Esophagus squamous epithelium (tissue), 4 donors: ENCODE data around the gene ACAP2.

ENCODE experiments used
- POLR2A ChIP-seq, 4 donors: fragments of 450-650 bp; IDR thresholded peaks; one replicate each; pipeline ENCODE4 v1.6.1; 2017; ENCODE audit warnings: antibody characterized with exemption in 4 of 4, mild to moderate bottlenecking in 4 of 4, moderate library complexity in 3 of 4
- TF ChIP-seq, protein P1 (sequence below), 6 experiments: fragments of 450-650 bp in 4 of 6; fragments of 200-600 bp in 2 of 6; sonication (generic) in 2 of 6; IDR thresholded peaks; one replicate each; pipeline ENCODE4 v1.5.1; 2016 to 2019; ENCODE audit warnings: antibody characterized with exemption in 6 of 6, mild to moderate bottlenecking in 4 of 6, moderate library complexity in 4 of 6

- TF ChIP-seq, protein P1, sequence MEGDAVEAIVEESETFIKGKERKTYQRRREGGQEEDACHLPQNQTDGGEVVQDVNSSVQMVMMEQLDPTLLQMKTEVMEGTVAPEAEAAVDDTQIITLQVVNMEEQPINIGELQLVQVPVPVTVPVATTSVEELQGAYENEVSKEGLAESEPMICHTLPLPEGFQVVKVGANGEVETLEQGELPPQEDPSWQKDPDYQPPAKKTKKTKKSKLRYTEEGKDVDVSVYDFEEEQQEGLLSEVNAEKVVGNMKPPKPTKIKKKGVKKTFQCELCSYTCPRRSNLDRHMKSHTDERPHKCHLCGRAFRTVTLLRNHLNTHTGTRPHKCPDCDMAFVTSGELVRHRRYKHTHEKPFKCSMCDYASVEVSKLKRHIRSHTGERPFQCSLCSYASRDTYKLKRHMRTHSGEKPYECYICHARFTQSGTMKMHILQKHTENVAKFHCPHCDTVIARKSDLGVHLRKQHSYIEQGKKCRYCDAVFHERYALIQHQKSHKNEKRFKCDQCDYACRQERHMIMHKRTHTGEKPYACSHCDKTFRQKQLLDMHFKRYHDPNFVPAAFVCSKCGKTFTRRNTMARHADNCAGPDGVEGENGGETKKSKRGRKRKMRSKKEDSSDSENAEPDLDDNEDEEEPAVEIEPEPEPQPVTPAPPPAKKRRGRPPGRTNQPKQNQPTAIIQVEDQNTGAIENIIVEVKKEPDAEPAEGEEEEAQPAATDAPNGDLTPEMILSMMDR (IDR thresholded peaks at IDR 0.05), result no peak
- TF ChIP-seq POLR2A (IDR thresholded peaks at IDR 0.05), result no peak
These were observed 17.0 kb downstream of the ACAP2 start for GRCh38 chr3:195425849-195426248.
